DMS153 treated with DMSO at 0.1 percent for 48 hours (cell line): ENCODE results near the gene ZNF611.
"Not testable (repeated sequence)": the region's sequence is repeated elsewhere in the genome, so short reads cannot be mapped to it uniquely, and the experiment has no call there.

Experiments used
- DNase-seq: peaks from one replicate; lab custom pipeline; 2025; ENCODE audit not compliant: unreplicated experiment; lab: John Stamatoyannopoulos, UW

The ZNF611 gene

GRCh38 chr19:52685811-52686210, 49.0 kb downstream of the ZNF611 start:
- no peak for DNase-seq

GRCh38 chr19:52681216-52681615, 53.6 kb downstream of the ZNF611 start:
- not testable (repeated sequence) for DNase-seq

- no peak for DNase-seq
Observed at GRCh38 chr19:52679598-52679997, 55.2 kb downstream of the ZNF611 start.

- DNase-seq = not testable (repeated sequence)
Observed at GRCh38 chr19:52675239-52675638, 59.6 kb downstream of the ZNF611 start.

- no peak for DNase-seq
Observed at GRCh38 chr19:52673014-52673413, 61.8 kb downstream of the ZNF611 start.

- no peak for DNase-seq
Observed at GRCh38 chr19:52670046-52670445, 64.8 kb downstream of the ZNF611 start.

GRCh38 chr19:52669586-52669985, 65.3 kb downstream of the ZNF611 start:
- no peak for DNase-seq

- no peak for DNase-seq
Observed at GRCh38 chr19:52667972-52668371, 66.9 kb downstream of the ZNF611 start.

- DNase-seq = no peak
Observed at GRCh38 chr19:52666506-52666905, 68.3 kb downstream of the ZNF611 start.

GRCh38 chr19:52665529-52665928, 69.3 kb downstream of the ZNF611 start:
- DNase-seq = no peak

GRCh38 chr19:52665027-52665426, 69.8 kb downstream of the ZNF611 start:
- DNase-seq = no peak

- no peak for DNase-seq
Observed at GRCh38 chr19:52664461-52664860, 70.4 kb downstream of the ZNF611 start.

GRCh38 chr19:52662631-52663030, 72.2 kb downstream of the ZNF611 start:
- DNase-seq = no peak

GRCh38 chr19:52660981-52661380, 73.9 kb downstream of the ZNF611 start:
- DNase-seq = no peak

GRCh38 chr19:52659013-52659412, 75.8 kb downstream of the ZNF611 start:
- DNase-seq = no peak

GRCh38 chr19:52658595-52658994, 76.2 kb downstream of the ZNF611 start:
- no peak for DNase-seq

GRCh38 chr19:52653161-52653560, 81.7 kb downstream of the ZNF611 start:
- no peak for DNase-seq
